Measurements from ENCODE around the gene ROMO1. TPM values are rescaled to one million over a fixed set of nuclear protein-coding genes. Genes with fewer than 3 reads are reported as not detected.

The ROMO1 gene
- polyA plus RNA-seq, 1 donor from 2014 or later = 514 TPM

DNA sequence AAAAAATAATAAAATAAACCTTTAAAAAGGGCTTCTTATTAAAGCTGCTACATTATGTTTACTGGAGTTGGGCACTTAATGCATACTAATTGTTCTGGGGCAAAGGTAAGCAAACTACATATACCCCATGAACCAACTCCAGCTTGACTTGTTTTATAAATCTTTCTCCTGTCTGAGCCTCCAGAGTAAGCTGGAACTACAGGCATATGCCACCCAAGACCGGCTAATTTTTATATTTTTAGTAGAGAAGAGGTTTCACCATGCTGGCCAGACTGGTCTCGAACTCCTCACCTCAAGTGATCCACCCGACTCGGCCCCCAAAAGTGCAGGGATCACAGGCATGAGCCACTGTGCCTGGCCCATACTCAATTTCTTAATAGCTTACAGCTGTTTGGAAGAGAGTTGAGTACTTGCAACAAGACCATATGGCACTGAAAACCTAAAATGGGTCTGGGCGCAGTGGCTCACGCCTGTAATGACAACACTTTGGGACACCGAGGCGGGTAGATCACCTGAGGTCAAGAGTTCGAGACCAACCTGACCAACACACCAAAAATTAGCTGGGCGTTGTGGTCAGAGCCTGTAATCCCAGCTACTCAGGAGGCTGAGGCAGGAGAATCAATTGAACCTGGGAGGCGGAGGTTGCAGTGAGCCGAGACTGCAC is 19.9 kb downstream of the ROMO1 start:
- H3K9ac ChIP-seq (ENCODE audit: low read length) = no peak overlapping the region

GRCh38 chr20:35719717-35720116 is 20.5 kb downstream of the ROMO1 start:
- Histone ChIP-seq H3K27me3 (ENCODE audit: insufficient read depth, low read depth, low read length) (no peaks in the 10 kb centered on the region), H3K9ac (ENCODE audit: low read length) (no peak overlapping the region), H3F3A (ENCODE audit: insufficient read depth, low read length, poor library complexity, severe bottlenecking) (no peaks in the 10 kb centered on the region), H3K4me3 (ENCODE audit: low read length) (no peak overlapping the region), H3K9me2 (ENCODE audit: insufficient read depth, low read length) (no peaks in the 10 kb centered on the region), H3K79me2 (replicated peaks; ENCODE audit: insufficient read depth, low read length) (peaks cover 40% of the 10 kb centered on the region), H2AFZ (ENCODE audit: low read depth, low read length) (no peak overlapping the region), H4K20me1 (ENCODE audit: insufficient read depth) (peaks cover 31% of the 10 kb centered on the region), H3K9me3 (ENCODE audit: low read length) (no peaks in the 10 kb centered on the region), H3K4me2 (ENCODE audit: low read length) (no peak overlapping the region), H3K27ac (ENCODE audit: low read length) (no peak overlapping the region), H3K36me3 (ENCODE audit: insufficient read depth, low read length) (peaks cover 3% of the 10 kb centered on the region)
- no peak for TF ChIP-seq EZH2 (IDR thresholded peaks at IDR 0.05; ENCODE audit: borderline replicate concordance, insufficient read depth, low read length, poor library complexity, severe bottlenecking)
- TF ChIP-seq EP300 (conservative IDR thresholded peaks at IDR 0.05; ENCODE audit: poor library complexity, severe bottlenecking) = no peak
- TF ChIP-seq TAF1 (IDR thresholded peaks at IDR 0.05; ENCODE audit: low read depth) = no peak
- TF ChIP-seq POLR2AphosphoS5 (IDR thresholded peaks at IDR 0.05) = no peak
- no peak for TF ChIP-seq SMC3 (conservative IDR thresholded peaks at IDR 0.05; ENCODE audit: poor library complexity)
- TF ChIP-seq RAD21 (conservative IDR thresholded peaks at IDR 0.05) = no peak
- TF ChIP-seq MXI1 (conservative IDR thresholded peaks at IDR 0.05; ENCODE audit: poor library complexity, severe bottlenecking) = no peak
- TF ChIP-seq REST (IDR thresholded peaks at IDR 0.05; ENCODE audit: borderline replicate concordance) = no peak

More for the DNA sequence above, 19.9 kb downstream of the ROMO1 start:
- H3K4me2 ChIP-seq (ENCODE audit: low read length) = no peak overlapping the region
- no peaks in the 10 kb centered on the region for H3K9me3 ChIP-seq (ENCODE audit: low read length)
- no peak overlapping the region for H3K27ac ChIP-seq (ENCODE audit: low read length)
- no peak for TF ChIP-seq REST (IDR thresholded peaks at IDR 0.05; ENCODE audit: borderline replicate concordance)
- TF ChIP-seq SMC3 (conservative IDR thresholded peaks at IDR 0.05; ENCODE audit: poor library complexity) = no peak
- no peak for TF ChIP-seq RAD21 (conservative IDR thresholded peaks at IDR 0.05)
- TF ChIP-seq MXI1 (conservative IDR thresholded peaks at IDR 0.05; ENCODE audit: poor library complexity, severe bottlenecking) = no peak
- TF ChIP-seq POLR2AphosphoS5 (IDR thresholded peaks at IDR 0.05) = no peak
- no peak for TF ChIP-seq EP300 (conservative IDR thresholded peaks at IDR 0.05; ENCODE audit: poor library complexity, severe bottlenecking)
- no peak for TF ChIP-seq TAF1 (IDR thresholded peaks at IDR 0.05; ENCODE audit: low read depth)
- TF ChIP-seq EZH2 (IDR thresholded peaks at IDR 0.05; ENCODE audit: borderline replicate concordance, insufficient read depth, low read length, poor library complexity, severe bottlenecking) = no peak
- TF ChIP-seq, protein P1, sequence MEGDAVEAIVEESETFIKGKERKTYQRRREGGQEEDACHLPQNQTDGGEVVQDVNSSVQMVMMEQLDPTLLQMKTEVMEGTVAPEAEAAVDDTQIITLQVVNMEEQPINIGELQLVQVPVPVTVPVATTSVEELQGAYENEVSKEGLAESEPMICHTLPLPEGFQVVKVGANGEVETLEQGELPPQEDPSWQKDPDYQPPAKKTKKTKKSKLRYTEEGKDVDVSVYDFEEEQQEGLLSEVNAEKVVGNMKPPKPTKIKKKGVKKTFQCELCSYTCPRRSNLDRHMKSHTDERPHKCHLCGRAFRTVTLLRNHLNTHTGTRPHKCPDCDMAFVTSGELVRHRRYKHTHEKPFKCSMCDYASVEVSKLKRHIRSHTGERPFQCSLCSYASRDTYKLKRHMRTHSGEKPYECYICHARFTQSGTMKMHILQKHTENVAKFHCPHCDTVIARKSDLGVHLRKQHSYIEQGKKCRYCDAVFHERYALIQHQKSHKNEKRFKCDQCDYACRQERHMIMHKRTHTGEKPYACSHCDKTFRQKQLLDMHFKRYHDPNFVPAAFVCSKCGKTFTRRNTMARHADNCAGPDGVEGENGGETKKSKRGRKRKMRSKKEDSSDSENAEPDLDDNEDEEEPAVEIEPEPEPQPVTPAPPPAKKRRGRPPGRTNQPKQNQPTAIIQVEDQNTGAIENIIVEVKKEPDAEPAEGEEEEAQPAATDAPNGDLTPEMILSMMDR (IDR thresholded peaks at IDR 0.05; ENCODE audit: poor library complexity, severe bottlenecking) = no peak
- peaks cover 43% of the 10 kb centered on the region for H3K79me2 ChIP-seq (replicated peaks; ENCODE audit: insufficient read depth, low read length)
- H4K20me1 ChIP-seq (ENCODE audit: insufficient read depth) = peaks cover 36% of the 10 kb centered on the region
- no peak overlapping the region for H3K4me3 ChIP-seq (ENCODE audit: low read length)
- no peaks in the 10 kb centered on the region for H3K9me2 ChIP-seq (ENCODE audit: insufficient read depth, low read length)
- peaks cover 3% of the 10 kb centered on the region for H3K36me3 ChIP-seq (ENCODE audit: insufficient read depth, low read length)
- H3F3A ChIP-seq (ENCODE audit: insufficient read depth, low read length, poor library complexity, severe bottlenecking) = no peaks in the 10 kb centered on the region
- no peaks in the 10 kb centered on the region for H3K27me3 ChIP-seq (ENCODE audit: insufficient read depth, low read depth, low read length)
- H2AFZ ChIP-seq (ENCODE audit: low read depth, low read length) = no peak overlapping the region

Data from neural cell (in vitro differentiated cells).